Transverse colon (tissue), 4 donors: ENCODE results near the gene CFAP61. TPM values are rescaled to one million over a fixed set of nuclear protein-coding genes. Genes with fewer than 3 reads are reported as not detected.

Experiments used
- DNase-seq: peaks from one replicate; pipeline ENCODE4 v3.0.0-alpha.2; 2019
- H3K27ac ChIP-seq, 4 donors: fragments of 200-600 bp; sonication (generic); 2 replicates each; pipeline ENCODE4 v1.5.1; 2016 to 2018; ENCODE audit warnings: inconsistent platforms in 4 of 4
- H3K27me3 ChIP-seq: fragments of 200-600 bp; sonication (generic); 2 replicates; pipeline ENCODE4 v1.5.1; 2017; ENCODE audit warnings: inconsistent platforms
- H3K36me3 ChIP-seq, 4 donors: fragments of 200-600 bp; sonication (generic); 2 replicates each; pipeline ENCODE4 v1.5.1; 2017 to 2019; ENCODE audit warnings: inconsistent platforms in 4 of 4
- H3K4me1 ChIP-seq, 4 donors: fragments of 200-600 bp; sonication (generic); 2 replicates each; pipeline ENCODE4 v1.5.1; 2017 to 2020; ENCODE audit warnings: inconsistent platforms in 4 of 4
- H3K4me3 ChIP-seq, 4 donors: fragments of 200-600 bp; sonication (generic); 1 replicate in 1 of 4; 2 replicates in 3 of 4; pipeline versions ENCODE4 v1.5.1 to v1.6.1; 2017 to 2019; ENCODE audit warnings: inconsistent platforms in 4 of 4
- H3K9me3 ChIP-seq, 2 donors: fragments of 200-600 bp; sonication (generic); 2 replicates each; pipeline ENCODE4 v1.5.1; 2017 to 2019; ENCODE audit warnings: inconsistent platforms in 2 of 2
- CTCF ChIP-seq, 5 experiments: fragments of 200-600 bp in 3 of 5; fragments of 450-650 bp in 2 of 5; sonication (generic) in 3 of 5; IDR thresholded peaks; 1 replicate in 2 of 5; 2 replicates in 3 of 5; pipeline ENCODE4 v1.5.1; 2016 to 2017; ENCODE audit warnings: antibody characterized with exemption in 5 of 5, inconsistent platforms in 3 of 5, mild to moderate bottlenecking in 2 of 5, moderate library complexity in 1 of 5
- EP300 ChIP-seq: sonication (generic); formaldehyde crosslinking; IDR thresholded peaks from one replicate; pipeline ENCODE4 v1.6.1; 2017; ENCODE audit warnings: antibody characterized with exemption, low read depth
- POLR2A ChIP-seq: fragments of 450-650 bp; IDR thresholded peaks from one replicate; pipeline ENCODE4 v1.6.1; 2016; ENCODE audit warnings: antibody characterized with exemption, mild to moderate bottlenecking, moderate library complexity
- POLR2AphosphoS5 ChIP-seq, 3 donors: sonication (generic); formaldehyde crosslinking; IDR thresholded peaks; one replicate each; pipeline ENCODE4 v1.6.1; 2016; ENCODE audit warnings: antibody characterized with exemption in 3 of 3
- WGBS, 2 donors: methylation state at CpG; one replicate each; pipeline ENCODE4 v1.1.5; 2018; ENCODE audit warnings: low coverage in 1 of 2; 5-methylcytosine and 5-hydroxymethylcytosine counted together
- in situ Hi-C, 4 donors: fragments of 200-750 bp; cut with MboI; loops; one replicate each; pipeline versions ENCODE4 v1.15.0 to v1.15.1; 2017; ENCODE audit warnings: low sequenced_read_pairs in 3 of 4, low pct_ligation_motif_present in 1 of 4, low pct_unique_long_range_greater_than_20kb in 1 of 4
- intact Hi-C: fragments of 100-400 bp; cut with DNase I; formaldehyde crosslinking; loops from one replicate; pipeline ENCODE4 v1.15.1; 2023; ENCODE audit warnings: low total_unique reads
- total RNA-seq, 4 donors: library from RNA; depleted of rRNA; stranded (reverse); fragments of >200 nt; gene quantifications; one replicate each; pipeline ENCODE4 v1.1.0, GENCODE V29; 2016

The CFAP61 gene
- total RNA-seq, 4 donors from 2014 or later = 0.27 TPM; not detected in 3

- 67 to 76% methylated on average over 1 of the region's 1 CpG for WGBS, 2 donors
- no peaks in the 10 kb centered on the region for H3K9me3 ChIP-seq
- H3K27ac ChIP-seq = no peak overlapping the region
- no peaks in the 10 kb centered on the region for H3K27me3 ChIP-seq
- in situ Hi-C loops = loop anchor here in 3 of 4 donors (10.0 to 25.0 kb wide), 5 partner anchors 145 to 747 kb away; no protein-coding TSS in a partner anchor
- no peak overlapping the region for H3K4me3 ChIP-seq
- H3K4me1 ChIP-seq = no peaks in the 10 kb centered on the region
- TF ChIP-seq EP300 (no peak), POLR2AphosphoS5 (IDR thresholded peaks at IDR 0.05) (no peak), POLR2A (no peak), CTCF (IDR thresholded peaks at IDR 0.05) (no peak)
- intact Hi-C loops = no loop called here
- no peak for DNase-seq
- H3K36me3 ChIP-seq = no peaks in the 10 kb centered on the region
Measured at GRCh38 chr20:20089939-20090338, 37.6 kb downstream of the CFAP61 start.

DNA sequence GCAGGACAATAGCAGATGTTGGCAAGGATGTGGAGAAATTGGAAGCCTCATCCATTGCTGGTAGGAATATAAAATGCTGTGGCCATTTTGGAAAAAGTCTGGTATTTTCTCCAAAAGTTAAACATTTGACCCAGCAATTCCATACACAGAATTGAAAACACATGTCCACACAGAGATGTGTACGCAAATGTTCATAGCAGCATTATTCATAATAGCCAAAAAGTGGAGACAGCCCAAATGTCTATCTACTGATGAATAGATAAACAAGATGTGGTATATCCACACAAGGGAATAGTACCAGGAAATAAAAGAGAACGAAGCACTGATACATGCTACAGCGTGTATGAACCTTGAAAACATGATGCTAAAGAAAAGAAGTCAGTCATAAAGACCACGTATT lies 40.5 kb downstream of the CFAP61 start:
- Histone ChIP-seq H3K4me1 (no peaks in the 10 kb centered on the region), H3K27me3 (no peaks in the 10 kb centered on the region), H3K9me3 (no peaks in the 10 kb centered on the region), H3K4me3 (no peak overlapping the region), H3K36me3 (no peaks in the 10 kb centered on the region), H3K27ac (no peak overlapping the region)
- 94 to 98% methylated on average over 4 of the region's 4 CpGs for WGBS, 2 donors
- TF ChIP-seq POLR2AphosphoS5 (IDR thresholded peaks at IDR 0.05) (no peak), POLR2A (no peak), CTCF (IDR thresholded peaks at IDR 0.05) (no peak), EP300 (no peak)
- intact Hi-C loops = no loop called here
- no peak for DNase-seq
- in situ Hi-C loops = loop anchor here in 3 of 4 donors (25.0 kb wide), 4 partner anchors 144 to 744 kb away; no protein-coding TSS in a partner anchor

DNA sequence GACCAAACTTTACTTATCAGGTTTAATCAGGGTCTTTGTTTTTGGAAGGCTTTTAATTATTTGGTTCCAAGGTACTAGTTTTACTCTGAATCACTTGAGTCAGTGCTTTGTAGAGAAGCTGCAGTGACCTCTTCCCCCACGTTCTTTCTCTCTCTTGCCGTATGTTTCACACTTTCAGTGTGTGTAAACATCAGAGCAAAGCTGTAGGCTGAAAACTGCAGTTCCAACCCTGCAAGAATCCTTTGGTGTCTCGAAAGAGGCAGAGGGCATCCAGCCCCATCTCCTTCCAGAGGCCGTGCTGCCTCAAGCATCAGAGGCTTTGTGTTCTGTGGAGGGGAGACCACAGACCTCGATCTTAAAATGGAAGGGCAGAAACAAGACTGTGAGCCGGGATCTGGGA lies 42.1 kb downstream of the CFAP61 start:
- intact Hi-C loops (no loop called here), in situ Hi-C loops (loop anchor here in 3 of 4 donors (25.0 kb wide), 4 partner anchors 143 to 743 kb away; no protein-coding TSS in a partner anchor)
- H3K27ac ChIP-seq = no peak overlapping the region
- no peaks in the 10 kb centered on the region for H3K4me1 ChIP-seq
- no peak for TF ChIP-seq POLR2A
- no peak for TF ChIP-seq POLR2AphosphoS5 (IDR thresholded peaks at IDR 0.05)
- TF ChIP-seq CTCF (IDR thresholded peaks at IDR 0.05) = no peak
- no peak for TF ChIP-seq EP300
- 61 to 67% methylated on average over 6 of the region's 6 CpGs for WGBS, 2 donors
- H3K36me3 ChIP-seq = no peaks in the 10 kb centered on the region
- no peaks in the 10 kb centered on the region for H3K9me3 ChIP-seq
- H3K27me3 ChIP-seq = no peaks in the 10 kb centered on the region
- H3K4me3 ChIP-seq = no peak overlapping the region
- DNase-seq = no peak

GRCh38 chr20:20095114-20095872 lies 43.0 kb downstream of the CFAP61 start:
- WGBS, 2 donors = 90 to 100% methylated on average over 2 to 10 of the region's 10 CpGs
- Histone ChIP-seq H3K27me3 (no peaks in the 10 kb centered on the region), H3K36me3 (no peaks in the 10 kb centered on the region), H3K9me3 (no peaks in the 10 kb centered on the region), H3K4me1 (no peaks in the 10 kb centered on the region), H3K27ac (no peak overlapping the region), H3K4me3 (no peak overlapping the region)
- TF ChIP-seq EP300 (no peak), POLR2AphosphoS5 (IDR thresholded peaks at IDR 0.05) (no peak), POLR2A (no peak), CTCF (IDR thresholded peaks at IDR 0.05) (no peak)
- intact Hi-C loops (no loop called here), in situ Hi-C loops (loop anchor here in 3 of 4 donors (25.0 kb wide), 4 partner anchors 142 to 742 kb away; no protein-coding TSS in a partner anchor)
- DNase-seq = no peak
